Measurements from ENCODE around the gene PRR13.

PRR13 gene

DNA sequence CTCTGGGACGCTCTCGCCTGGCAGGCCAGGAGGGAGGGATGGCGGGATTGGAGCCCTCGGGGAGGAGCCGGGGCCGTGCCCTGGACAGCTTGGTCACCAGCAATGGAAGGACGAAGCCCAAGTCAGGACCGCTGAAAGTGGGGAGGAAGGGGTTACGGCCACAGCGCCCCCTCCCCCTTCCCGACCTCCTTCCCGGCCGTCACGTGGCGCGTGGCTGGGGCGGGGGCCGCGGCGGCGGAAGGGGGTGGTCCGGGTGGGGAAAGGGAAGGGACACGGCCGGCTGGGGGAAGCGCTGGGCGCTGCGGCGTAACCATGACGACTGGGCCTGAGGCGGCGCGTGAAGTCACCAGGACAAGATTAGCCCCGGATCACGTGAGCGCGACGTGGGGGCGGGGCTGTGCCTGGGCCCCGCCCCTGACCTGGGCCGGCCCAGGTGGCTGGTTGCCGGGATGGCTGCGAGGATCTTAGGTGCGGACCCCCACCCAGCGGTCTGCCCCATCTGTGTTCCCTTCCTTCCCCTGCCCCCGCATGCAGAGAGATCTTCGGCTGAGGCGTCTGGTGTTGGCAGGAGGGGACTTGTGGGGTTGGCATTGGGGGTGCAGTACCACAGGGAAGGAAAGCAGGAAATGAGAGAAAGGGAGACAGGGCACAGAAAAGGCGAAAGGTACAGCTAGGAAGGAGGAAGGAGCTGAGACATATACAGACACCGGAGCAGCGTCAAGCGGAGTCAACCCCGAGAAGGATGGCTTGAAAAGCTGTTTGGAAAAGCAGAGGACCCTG, 51.5 kb downstream of the PRR13 start:
- DNase-seq (ENCODE audit: low read depth in 2 of 2): peak; percentile 78 to 80

DNA sequence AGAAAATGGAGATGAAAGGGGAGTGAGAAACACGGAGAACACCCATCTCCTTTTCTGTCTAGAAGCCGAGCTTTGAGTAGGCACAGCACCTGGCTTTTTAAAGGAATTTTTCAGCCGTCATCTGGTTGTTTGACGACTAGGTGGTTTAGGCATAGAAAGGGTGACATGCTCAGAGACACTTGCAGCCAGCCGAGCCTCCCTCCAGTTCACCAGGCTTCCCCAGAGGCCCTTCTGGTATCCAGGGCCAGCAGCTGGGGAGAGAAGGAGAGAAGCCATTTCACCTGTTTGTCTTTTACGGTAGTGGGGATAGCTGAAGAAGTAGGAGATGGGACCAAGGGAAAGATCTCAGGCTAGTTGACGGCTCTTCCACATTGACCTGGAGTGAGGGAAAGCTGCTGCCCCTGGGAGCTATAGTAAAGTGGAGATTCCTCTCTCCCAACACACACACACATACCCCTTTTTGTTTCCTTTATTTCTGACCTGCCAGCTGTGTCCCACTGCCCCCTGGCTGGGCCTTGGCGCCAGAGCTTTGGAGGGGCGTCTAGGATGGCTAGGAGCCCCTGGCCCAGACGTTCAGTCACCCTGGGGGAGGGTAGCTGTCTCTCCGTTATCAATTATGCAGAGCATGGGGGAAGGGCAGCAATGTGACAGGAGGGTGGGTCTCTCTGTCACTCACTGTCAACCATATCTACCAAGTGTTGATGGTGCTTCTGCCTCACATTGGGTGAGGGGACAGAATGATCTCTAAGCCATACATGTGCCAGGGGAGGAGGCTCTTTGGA, 52.3 kb downstream of the PRR13 start:
- DNase-seq (ENCODE audit: low read depth in 2 of 2): no peak

Measured in stimulated activated CD4-positive, alpha-beta T cell treated with anti-CD3 and anti-CD28 coated beads, Interleukin-4, amount 100 ng/mL, for 48 hours (primary cell).